Cardiac muscle cell (in vitro differentiated cells and primary cell): ENCODE results near the gene MRTFA. TPM values are rescaled to one million over a fixed set of nuclear protein-coding genes. Genes with fewer than 3 reads are reported as not detected.

Experiments
- DNase-seq, 2 donors: peaks; one replicate each; pipeline versions ENCODE4 v3.0.0 to v3.0.0-alpha.2; 2010 to 2017; ENCODE audit warnings: low read depth in 1 of 2, low spot score in 1 of 2
- H3K27ac ChIP-seq: fragments of 200-600 bp; sonication (generic); 2 replicates; pipeline ENCODE4 v1.5.1; 2016
- H3K27me3 ChIP-seq: fragments of 200-600 bp; sonication (generic); 2 replicates; pipeline ENCODE4 v1.6.0; 2016; ENCODE audit warnings: control low read depth
- H3K36me3 ChIP-seq: fragments of 200-600 bp; sonication (generic); 2 replicates; pipeline ENCODE4 v1.5.1; 2016; ENCODE audit warnings: control low read depth
- H3K4me1 ChIP-seq: fragments of 200-600 bp; sonication (generic); 2 replicates; pipeline ENCODE4 v1.8.1; 2017; ENCODE audit warnings: low read depth, mild to moderate bottlenecking, mixed run types
- H3K4me3 ChIP-seq: fragments of 200-600 bp; sonication (generic); 2 replicates; pipeline ENCODE4 v1.5.1; 2016; ENCODE audit warnings: mild to moderate bottlenecking
- H3K9me3 ChIP-seq: fragments of 200-600 bp; sonication (generic); 2 replicates; pipeline ENCODE4 v1.5.1; 2017; ENCODE audit warnings: low read depth, mild to moderate bottlenecking, control low read depth
- CTCF ChIP-seq: IDR thresholded peaks from 2 replicates; pipeline ENCODE4 v1.5.1; 2012; ENCODE audit warnings: low read depth, mild to moderate bottlenecking, low read length
- polyA plus RNA-seq: library from polyadenylated mRNA; unstranded; fragments of >200 nt; fragmentation: Nextera tagmentation; extraction: Ambion mirVana; gene quantifications from 2 replicates; pipeline ENCODE4 v1.2.1, GENCODE V29; 2016
- total RNA-seq: library from RNA; depleted of rRNA; stranded (reverse); fragments of >200 nt; gene quantifications from 2 replicates; pipeline ENCODE4 v1.2.3, GENCODE V29; 2016

Gene MRTFA
- total and polyA plus RNA-seq, 2 experiments from 2014 or later, result 32.6 to 116 TPM

GRCh38 chr22:40392618-40393017, 243.9 kb downstream of the MRTFA start:
- H3K9me3 ChIP-seq, result no peaks in the 10 kb centered on the region
- no peaks in the 10 kb centered on the region for H3K4me1 ChIP-seq
- no peaks in the 10 kb centered on the region for H3K27me3 ChIP-seq
- no peaks in the 10 kb centered on the region for H3K36me3 ChIP-seq
- DNase-seq, result peak in 1 of 2 donors; percentile 44
- no peak overlapping the region for H3K4me3 ChIP-seq
- no peak for TF ChIP-seq CTCF
- H3K27ac ChIP-seq, result no peak overlapping the region

- Histone ChIP-seq H3K4me1 (no peaks in the 10 kb centered on the region), H3K9me3 (no peaks in the 10 kb centered on the region), H3K36me3 (no peaks in the 10 kb centered on the region), H3K27ac (no peak overlapping the region), H3K27me3 (no peaks in the 10 kb centered on the region), H3K4me3 (no peak overlapping the region)
- no peak for TF ChIP-seq CTCF
- no peak for DNase-seq
These were observed 245.1 kb downstream of the MRTFA start for GRCh38 chr22:40391417-40391816.

- no peaks in the 10 kb centered on the region for H3K4me1 ChIP-seq
- H3K27me3 ChIP-seq, result no peaks in the 10 kb centered on the region
- H3K4me3 ChIP-seq, result no peak overlapping the region
- DNase-seq, result no peak
- no peaks in the 10 kb centered on the region for H3K9me3 ChIP-seq
- no peak for TF ChIP-seq CTCF
- H3K27ac ChIP-seq, result no peak overlapping the region
- H3K36me3 ChIP-seq, result no peaks in the 10 kb centered on the region
These were observed 248.3 kb downstream of the MRTFA start for GRCh38 chr22:40388231-40388630.

GRCh38 chr22:40387746-40388145, 248.8 kb downstream of the MRTFA start:
- Histone ChIP-seq H3K27ac (no peak overlapping the region), H3K9me3 (no peaks in the 10 kb centered on the region), H3K4me3 (no peak overlapping the region), H3K4me1 (no peaks in the 10 kb centered on the region), H3K36me3 (no peaks in the 10 kb centered on the region), H3K27me3 (no peaks in the 10 kb centered on the region)
- TF ChIP-seq CTCF, result no peak
- DNase-seq, result no peak

GRCh38 chr22:40385036-40385782, 251.3 kb downstream of the MRTFA start:
- no peaks in the 10 kb centered on the region for H3K27me3 ChIP-seq
- no peak for TF ChIP-seq CTCF
- no peak for DNase-seq
- no peak overlapping the region for H3K4me3 ChIP-seq
- no peaks in the 10 kb centered on the region for H3K9me3 ChIP-seq
- no peaks in the 10 kb centered on the region for H3K4me1 ChIP-seq
- H3K36me3 ChIP-seq, result no peaks in the 10 kb centered on the region
- H3K27ac ChIP-seq, result no peak overlapping the region
